ENCODE results near the gene SCGN. TPM values are rescaled to one million over a fixed set of nuclear protein-coding genes. Genes with fewer than 3 reads are reported as not detected.

Gene SCGN
- total RNA-seq, 1 donor = not detected

- no peak for DNase-seq (ENCODE audit: low read depth)
- no peak for TF ChIP-seq CTCF (IDR thresholded peaks at IDR 0.05; ENCODE audit: insufficient read depth, low read depth, low read length)
- no peak overlapping the region for H3K4me3 ChIP-seq (ENCODE audit: low read depth, low read length)
Measured at GRCh38 chr6:25661129-25661779, 9.2 kb downstream of the SCGN start.

- no peak for TF ChIP-seq CTCF (IDR thresholded peaks at IDR 0.05; ENCODE audit: insufficient read depth, low read depth, low read length)
- H3K4me3 ChIP-seq (ENCODE audit: low read depth, low read length) = no peak overlapping the region
- DNase-seq (ENCODE audit: low read depth) = no peak
Measured at GRCh38 chr6:25665455-25665854, 13.4 kb downstream of the SCGN start.

GRCh38 chr6:25669413-25669812 is 17.4 kb downstream of the SCGN start:
- no peak for DNase-seq (ENCODE audit: low read depth)
- TF ChIP-seq CTCF (IDR thresholded peaks at IDR 0.05; ENCODE audit: insufficient read depth, low read depth, low read length) = no peak
- no peak overlapping the region for H3K4me3 ChIP-seq (ENCODE audit: low read depth, low read length)

- no peak for DNase-seq (ENCODE audit: low read depth)
- H3K4me3 ChIP-seq (ENCODE audit: low read depth, low read length) = no peak overlapping the region
- TF ChIP-seq CTCF (IDR thresholded peaks at IDR 0.05; ENCODE audit: insufficient read depth, low read depth, low read length) = no peak
Measured at GRCh38 chr6:25670208-25670607, 18.2 kb downstream of the SCGN start.

GRCh38 chr6:25670793-25671513 is 18.9 kb downstream of the SCGN start:
- no peak for TF ChIP-seq CTCF (IDR thresholded peaks at IDR 0.05; ENCODE audit: insufficient read depth, low read depth, low read length)
- DNase-seq (ENCODE audit: low read depth) = no peak
- H3K4me3 ChIP-seq (ENCODE audit: low read depth, low read length) = no peak overlapping the region

- H3K4me3 ChIP-seq (ENCODE audit: low read depth, low read length) = no peak overlapping the region
- TF ChIP-seq CTCF (IDR thresholded peaks at IDR 0.05; ENCODE audit: insufficient read depth, low read depth, low read length) = no peak
- no peak for DNase-seq (ENCODE audit: low read depth)
Measured at GRCh38 chr6:25671652-25672051, 19.6 kb downstream of the SCGN start.

Measured in fibroblast of villous mesenchyme (primary cell).